IPS-18c (cell line): Measurements from ENCODE around the gene EFCC1.

Experiments
- H3K4me3 ChIP-seq: 2 replicates; pipeline ENCODE4 v1.7.0; 2013; ENCODE audit warnings: low read depth, mild to moderate bottlenecking, low read length, moderate library complexity; ENCODE audit not compliant: insufficient read depth
- H3K9me3 ChIP-seq: one replicate; pipeline ENCODE4 v1.6.1; 2013; ENCODE audit warnings: mild to moderate bottlenecking, low read length, moderate library complexity; ENCODE audit not compliant: control insufficient read depth, insufficient read depth

Gene EFCC1

DNA sequence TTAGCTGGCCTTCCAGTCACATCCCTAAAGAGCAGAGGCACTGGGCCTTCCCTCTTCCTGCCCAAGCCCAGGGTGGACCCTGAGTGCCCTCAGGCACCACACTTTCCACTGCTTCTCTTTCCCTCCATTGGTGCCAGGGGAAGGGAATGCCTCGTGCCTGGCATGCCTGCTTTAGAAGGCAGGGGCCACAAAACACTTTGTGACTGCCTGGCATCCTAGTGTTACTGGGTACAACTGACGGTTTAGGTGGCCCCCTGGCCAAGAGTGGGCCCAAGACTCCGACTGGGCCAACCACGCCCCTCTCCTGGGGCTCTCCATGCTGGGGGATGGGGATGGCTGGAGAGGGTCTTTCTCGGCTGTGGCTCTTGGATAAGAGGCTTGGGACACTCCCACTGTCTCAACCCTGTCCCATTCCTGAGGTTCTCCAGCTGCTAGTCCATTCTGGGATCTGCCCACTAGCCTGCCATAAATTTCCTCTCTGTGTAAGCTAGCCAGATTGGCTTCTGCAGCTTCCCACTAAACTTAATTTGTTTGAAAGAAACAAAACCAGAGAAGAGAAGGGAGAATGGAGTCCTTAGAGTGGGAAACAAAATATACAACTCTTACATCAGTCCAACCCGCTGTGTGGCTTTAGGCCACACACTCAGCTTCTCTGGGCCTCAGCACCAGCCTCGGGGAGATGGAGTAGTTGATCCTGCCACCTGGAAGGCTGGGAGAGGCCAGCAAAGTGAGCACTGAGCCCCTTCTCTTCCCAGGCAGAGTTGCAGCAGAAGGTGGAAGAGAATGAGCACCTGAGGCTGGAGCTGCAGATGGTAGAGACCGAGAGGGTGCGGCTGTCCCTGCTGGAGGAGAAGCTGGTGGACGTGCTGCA lies 35.4 kb downstream of the EFCC1 start:
- H3K4me3 ChIP-seq: no peak overlapping the region

DNA sequence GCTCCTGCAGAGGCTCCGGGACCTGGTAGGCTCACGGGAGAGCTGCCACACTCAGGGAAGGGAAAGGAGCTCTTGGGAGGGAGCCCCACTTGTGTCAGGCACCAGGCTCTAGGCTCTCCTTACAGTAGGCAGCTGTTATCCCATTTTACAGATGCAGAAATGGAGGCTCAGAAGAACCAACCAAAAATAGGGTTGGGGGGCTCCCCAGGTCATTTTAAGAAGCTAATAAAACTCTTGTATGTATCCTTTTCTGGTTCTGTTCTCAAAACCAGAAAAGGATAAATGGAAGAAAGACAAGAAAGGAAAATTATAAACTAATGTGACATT lies 36.0 kb downstream of the EFCC1 start:
- no peak overlapping the region for H3K4me3 ChIP-seq

More for the DNA sequence above, 35.4 kb downstream of the EFCC1 start:
- no peaks in the 10 kb centered on the region for H3K9me3 ChIP-seq

DNA sequence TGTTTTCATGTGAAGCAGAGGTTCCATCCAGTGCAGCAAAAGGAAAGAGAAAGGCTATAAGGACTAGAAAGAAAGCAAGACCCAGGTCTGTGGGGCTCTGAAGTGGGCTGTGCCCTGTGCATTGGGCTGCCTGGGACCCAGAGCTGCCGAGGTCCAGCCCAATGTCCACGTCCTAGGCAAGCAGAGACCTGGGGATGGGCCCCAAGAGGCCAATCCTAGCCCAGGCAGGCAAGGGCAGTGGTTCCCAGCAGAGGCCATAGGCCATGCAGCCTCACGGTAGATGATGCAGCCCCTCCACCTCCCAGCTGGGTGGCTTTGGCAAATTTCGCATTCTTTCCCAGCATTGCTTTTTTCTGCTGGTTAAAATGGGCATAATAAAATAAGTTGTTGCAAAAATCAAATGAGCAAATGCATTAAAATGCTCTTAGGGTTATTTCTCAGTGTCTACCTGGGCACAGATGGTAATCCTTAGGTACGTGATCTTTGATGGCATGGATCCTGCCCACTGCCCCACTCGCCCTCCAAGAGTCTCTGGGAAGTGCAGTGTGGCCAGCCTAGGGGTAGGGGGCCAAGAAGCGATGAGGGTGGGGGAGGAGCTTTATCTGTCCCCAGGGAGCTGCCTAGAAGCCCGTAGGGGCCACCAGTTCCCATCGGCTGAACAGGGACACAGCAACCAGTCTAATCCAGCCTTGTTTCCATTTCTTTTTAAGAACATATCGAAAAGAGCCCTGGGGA lies 37.2 kb downstream of the EFCC1 start:
- Histone ChIP-seq H3K4me3 (no peak overlapping the region), H3K9me3 (no peaks in the 10 kb centered on the region)

More for the DNA sequence above, 36.0 kb downstream of the EFCC1 start:
- no peaks in the 10 kb centered on the region for H3K9me3 ChIP-seq

DNA sequence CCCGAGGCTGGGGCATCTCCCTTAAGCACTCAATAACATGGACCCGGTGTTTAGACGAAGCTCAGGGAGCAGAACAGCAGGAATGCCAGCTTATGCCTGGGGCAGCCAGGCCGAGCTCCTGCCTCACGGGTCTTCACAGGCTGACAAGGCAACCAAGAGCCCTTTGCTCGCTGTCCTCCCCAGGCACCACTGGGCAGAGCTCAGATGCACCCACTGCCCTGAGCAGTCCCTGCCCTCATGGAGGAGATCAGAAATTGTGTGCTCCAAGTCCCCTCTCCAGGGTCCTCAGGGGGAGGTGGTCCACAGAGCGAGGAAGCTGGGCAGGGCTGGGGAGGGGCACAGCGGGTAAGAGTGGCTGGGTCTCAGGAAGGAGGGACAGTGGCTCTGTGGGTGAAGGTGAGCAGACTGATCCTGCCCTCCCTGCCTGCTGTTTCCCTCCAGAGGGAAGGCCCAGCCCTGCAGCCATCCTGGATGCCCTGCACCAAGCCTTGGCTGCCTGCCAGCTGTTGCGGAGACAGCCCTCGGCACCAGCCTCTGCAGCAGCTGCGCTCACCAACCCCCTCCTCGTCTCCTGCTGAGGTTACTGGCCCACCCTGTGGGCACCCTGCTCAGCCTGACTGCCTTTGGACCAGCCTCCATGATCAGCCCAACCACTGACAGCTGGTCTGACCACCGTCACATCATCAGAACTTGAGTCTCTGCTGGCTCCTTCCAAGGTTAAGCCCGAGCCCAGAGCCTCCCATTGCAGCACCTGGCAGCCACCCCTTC lies 38.4 kb downstream of the EFCC1 start:
- Histone ChIP-seq H3K4me3 (no peak overlapping the region), H3K9me3 (no peaks in the 10 kb centered on the region)

DNA sequence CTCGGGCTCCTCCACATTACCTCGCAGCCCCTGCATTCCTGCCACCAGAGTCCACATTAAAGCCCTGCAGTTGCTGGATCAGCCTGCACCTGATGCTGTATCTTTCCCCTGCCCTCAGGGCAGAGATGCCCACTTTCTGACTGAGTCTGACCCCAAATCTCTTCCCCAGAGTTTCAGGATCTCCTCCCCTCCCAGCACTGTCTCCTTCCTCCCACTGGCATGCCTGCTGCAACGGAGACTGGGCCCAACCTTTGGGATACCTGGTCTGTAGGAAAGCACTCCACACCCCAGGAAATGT lies 38.9 kb downstream of the EFCC1 start:
- H3K4me3 ChIP-seq: no peak overlapping the region
- no peaks in the 10 kb centered on the region for H3K9me3 ChIP-seq

DNA sequence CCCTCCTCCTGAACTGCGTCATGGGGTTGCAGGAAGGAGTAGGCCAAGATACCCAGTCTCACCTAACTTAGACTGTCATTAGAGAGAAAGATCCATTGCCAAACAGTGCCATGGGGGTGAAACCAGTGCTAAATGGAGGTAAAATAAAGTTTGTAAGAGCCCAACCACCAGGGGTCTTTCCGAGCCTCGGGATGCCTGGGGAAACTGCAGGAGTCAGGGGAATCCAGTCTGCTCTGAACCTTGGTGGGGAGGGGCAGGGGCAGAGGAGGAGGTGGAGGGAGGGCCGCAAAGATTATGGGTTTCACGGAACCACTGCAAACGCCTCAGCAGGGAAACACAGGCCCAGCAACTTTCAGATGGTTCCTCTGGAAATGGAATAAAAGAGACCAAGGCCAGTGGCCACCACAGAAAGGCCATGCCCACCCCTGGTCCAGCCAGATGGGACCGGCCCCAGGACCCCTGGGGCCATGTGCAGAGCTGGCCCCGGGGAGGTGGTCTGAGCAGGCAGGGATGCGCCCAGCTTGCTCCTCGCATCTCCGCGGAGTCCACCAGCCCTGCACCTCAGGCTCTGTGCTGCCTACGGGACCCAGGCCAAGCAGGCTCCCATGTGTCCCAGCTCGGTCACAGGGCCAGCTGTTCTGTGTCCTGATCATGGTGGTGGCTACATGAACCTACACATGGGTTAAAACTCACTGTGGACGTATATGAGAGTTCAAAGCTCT lies 39.6 kb downstream of the EFCC1 start:
- peaks cover 2% of the 10 kb centered on the region for H3K9me3 ChIP-seq
- H3K4me3 ChIP-seq: no peak overlapping the region

DNA sequence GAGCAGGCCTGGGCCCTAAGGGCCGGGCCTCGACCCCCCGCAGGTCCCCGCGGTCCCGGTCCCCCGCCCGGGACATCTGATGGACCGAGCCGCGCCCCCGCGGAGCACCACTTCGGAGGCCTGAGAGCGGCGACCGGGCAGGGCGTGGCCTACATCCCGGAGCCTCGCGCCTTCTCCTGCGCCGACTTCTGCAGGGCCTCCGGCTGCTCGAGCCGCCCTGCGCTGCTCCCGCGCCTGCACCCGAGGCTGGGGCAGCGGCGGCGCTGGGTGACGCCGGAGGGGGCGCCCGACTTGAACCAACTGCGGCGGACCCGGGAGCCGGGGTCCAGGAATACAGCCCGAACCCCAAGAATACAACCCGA lies 44.6 kb downstream of the EFCC1 start:
- H3K4me3 ChIP-seq: no peak overlapping the region
- peaks cover 6% of the 10 kb centered on the region for H3K9me3 ChIP-seq

DNA sequence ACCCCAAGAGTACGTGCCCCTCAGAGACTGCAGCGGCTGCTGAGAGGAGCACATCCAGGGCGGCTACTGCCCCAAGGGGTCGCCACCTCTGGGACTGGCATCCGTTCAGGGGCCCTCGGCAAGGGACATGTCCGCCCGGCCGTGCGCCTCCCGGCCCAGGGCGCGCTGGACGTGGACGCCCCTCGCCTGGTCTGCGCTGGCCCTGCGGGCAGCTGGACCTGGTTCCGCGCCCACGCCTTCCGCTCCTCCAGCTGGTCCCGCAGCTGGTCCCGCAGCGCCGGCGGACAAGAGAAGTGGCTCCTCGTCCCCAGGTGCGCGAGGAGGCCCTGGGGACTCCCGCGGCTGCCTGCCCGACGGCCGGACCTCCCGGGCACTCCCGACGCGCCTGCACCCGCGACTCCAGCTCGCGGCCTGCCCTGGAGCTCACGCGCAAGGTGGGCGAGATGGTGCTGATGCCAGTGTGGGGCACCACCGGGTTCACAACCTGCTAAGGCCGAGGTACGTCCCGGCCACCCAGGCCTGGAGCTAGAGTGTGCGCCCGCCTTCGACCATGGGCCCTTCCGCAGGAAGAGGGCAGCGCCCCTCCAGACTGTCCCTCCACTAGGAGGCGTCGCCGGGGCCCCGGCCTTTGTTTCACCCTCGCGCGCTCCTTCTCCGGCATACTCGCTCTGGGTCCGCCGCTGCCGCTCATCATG lies 45.1 kb downstream of the EFCC1 start:
- Histone ChIP-seq H3K4me3 (no peak overlapping the region; the same call in 1 of the 2 replicates), H3K9me3 (peaks cover 6% of the 10 kb centered on the region)

DNA sequence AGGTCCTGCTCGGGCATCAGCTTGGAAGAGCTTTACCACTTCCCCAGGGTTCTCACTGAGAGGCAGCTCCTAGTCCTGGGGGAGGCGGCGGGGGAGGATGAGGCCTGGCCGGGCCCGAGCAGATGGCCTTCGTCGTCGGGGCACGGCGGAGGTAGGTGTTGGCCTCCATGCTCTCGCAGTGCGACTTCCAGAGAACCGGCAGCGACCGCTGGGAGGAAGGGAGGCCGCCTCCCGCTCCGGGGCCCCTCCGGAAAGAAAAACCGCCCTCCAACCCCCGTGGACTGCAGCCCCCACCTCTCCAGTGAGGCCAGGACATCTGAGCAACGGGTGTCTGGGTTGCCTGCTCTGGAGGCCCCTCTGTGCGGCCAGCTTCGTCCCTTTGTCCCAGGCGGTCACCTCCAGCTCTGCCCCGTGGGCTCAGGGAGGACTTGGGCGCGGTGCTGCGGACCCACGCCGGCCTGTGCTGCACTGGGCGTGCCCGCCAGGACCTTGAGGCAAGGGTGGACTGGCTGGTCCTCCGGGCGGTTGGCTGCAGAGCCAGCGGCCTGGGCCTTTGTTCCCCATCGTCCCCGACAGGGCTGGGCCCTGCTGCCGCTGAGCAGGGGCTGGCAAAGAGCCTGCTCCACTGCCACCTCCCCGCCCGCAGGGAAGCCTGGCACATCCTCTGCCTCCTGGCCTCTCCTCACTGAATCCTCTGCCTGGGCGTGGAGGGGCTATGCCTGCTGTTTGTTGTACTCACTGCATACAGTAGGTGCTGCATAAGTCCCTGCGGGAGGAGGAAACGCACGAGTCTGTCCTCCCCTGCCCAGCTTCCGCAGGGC lies 45.8 kb downstream of the EFCC1 start:
- Histone ChIP-seq H3K9me3 (peaks cover 6% of the 10 kb centered on the region), H3K4me3 (no peak overlapping the region)

DNA sequence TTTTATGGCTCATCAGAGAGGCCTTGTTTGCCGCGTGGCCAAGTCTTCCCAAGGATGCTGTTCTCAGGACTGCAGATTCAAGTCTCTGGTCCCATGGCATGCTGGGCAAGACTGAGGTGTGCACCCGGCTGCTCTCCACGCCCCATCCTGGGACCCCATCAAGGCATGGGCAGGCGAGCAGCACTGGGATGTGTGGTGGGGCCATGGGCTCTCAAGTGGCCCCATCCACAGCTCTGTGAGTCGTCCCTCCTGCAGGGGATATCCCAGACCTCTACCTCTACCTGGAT lies 46.4 kb downstream of the EFCC1 start:
- Histone ChIP-seq H3K4me3 (no peak overlapping the region), H3K9me3 (peaks cover 6% of the 10 kb centered on the region)

DNA sequence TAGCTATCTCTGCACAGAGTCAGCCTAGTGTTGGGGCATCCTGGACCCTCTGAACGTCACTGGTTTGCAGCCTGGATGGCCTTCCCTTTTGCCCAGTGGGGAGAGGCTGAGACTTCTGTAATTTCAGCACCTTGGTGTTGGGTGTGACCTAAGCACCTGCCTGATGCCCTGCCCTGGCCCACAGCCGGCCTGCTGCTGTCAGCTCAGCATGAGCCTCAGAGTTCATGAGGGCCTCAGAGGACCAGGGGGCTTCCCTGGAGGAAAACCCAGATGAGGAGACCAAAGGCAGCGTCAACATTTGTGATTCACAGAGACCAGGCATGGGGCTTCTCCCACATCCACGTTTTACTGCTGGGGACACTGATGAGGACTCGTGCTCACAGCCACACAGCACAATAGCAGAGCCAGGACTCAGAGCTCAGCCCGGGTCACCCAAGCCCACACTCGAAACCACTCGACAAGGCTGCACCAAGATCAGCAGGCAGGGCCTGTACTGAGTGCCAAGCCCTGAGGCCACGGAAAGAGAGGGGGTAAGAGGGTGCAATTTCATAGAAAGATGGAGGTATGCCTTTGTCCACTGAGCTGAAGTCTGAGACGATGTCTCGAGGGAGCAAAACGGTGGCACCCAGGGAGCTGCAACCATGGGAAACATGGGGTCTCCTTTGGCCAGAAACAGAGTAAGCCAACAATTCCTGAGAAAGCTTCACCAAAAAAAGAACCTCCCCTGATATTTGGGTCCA lies 49.6 kb downstream of the EFCC1 start:
- Histone ChIP-seq H3K9me3 (peaks cover 4% of the 10 kb centered on the region), H3K4me3 (no peak overlapping the region)

DNA sequence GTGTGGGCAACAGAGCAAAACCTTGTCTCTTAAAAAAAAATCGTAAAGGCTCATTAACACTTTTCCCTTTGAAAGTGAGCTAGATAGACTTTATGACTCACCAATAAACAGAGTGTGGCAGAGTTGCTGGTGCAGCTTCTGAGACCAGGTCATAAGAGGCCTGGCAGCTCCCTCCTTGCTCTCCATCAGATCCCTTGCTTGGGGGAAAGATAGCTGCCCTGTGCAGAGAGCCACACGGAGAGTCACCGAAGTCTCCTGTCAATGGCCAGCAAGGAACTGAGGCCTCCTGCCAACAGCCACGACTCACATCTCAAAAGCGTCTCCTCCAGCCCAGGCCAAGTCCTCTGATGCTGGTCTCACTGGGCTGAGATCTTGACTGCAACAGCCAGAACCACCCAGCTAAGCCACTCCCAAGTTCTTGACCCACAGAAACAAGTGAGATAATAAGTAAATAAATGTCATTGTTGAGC lies 50.8 kb downstream of the EFCC1 start:
- Histone ChIP-seq H3K4me3 (no peak overlapping the region), H3K9me3 (no peaks in the 10 kb centered on the region)

DNA sequence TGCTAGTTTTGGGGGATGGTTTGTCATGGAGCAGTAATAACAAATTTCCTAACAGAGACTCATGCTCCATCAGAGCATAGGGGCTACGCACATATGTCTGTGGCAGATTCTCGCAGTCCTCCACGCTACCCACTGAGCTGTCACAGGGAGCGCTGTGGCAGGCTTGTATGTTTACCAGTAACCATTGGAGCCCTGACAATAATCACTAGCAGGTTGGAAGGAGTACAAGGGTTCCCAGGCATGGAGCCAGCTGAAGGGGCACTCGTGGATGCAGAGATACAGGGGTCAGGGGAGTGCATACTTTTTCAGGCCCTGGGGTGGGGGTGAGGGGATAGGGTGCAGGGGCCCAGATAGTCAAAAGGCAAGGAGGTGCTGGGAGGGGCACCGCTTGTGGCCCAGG lies 51.6 kb downstream of the EFCC1 start:
- no peaks in the 10 kb centered on the region for H3K9me3 ChIP-seq
- H3K4me3 ChIP-seq: no peak overlapping the region

DNA sequence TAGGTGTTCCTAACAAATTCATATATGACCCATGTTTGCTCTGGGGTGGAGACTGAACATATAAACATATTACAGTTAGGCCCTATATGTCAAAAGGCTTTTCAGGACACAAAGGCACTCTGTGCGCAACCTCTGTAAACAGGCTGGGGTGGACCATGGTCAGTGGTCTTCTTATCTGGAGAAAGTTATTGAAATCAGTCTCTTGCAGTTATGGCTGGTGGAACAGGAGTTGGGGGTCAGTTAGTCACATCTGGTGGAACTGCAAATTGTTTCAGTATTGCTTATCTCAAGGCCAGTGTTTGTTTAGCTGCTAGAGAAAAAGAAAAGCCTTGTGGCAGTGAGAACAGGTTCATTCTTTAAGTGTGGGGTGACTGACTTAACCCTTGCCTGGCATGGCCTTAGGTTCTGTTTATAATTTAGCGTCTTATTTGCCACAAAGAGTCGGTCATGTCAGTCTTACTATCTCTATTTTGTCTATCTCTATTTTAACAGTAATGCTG lies 53.6 kb downstream of the EFCC1 start:
- no peak overlapping the region for H3K4me3 ChIP-seq

DNA sequence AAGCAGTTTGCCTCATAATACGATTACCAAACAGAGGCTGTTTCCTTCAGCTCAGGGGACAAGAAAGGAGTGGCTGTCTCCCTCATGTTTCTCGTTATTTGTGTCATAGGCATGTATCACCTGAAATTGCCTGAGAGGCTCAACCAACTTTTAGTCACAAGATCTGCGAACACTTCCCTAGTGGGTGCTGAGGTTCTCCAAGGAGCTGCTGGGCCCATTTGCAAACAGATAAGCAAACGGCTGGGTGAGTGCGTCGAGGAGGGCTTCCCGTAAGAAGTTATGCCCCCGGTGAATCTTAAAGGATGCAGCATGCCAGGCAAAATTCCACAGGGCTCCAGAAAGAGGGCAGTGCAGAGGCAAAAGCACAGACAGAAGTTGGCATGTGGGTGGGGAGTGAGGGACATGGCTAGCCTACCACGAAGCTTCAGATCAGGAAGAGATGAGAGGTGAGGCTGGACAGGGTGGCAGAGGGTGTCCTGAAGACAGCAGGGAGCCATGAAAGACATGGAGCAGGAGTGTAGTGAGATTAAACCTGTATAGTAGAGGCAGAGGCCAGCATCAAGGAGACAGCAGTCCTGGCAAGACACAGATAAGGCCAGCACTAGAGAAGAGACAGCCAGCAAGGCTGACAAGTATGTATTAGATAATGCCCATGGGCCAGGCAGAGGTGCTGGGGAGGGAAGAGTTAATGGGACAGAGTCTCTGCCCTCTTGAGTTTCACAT lies 55.5 kb downstream of the EFCC1 start:
- Histone ChIP-seq H3K9me3 (no peaks in the 10 kb centered on the region), H3K4me3 (no peak overlapping the region)

More for the DNA sequence above, 53.6 kb downstream of the EFCC1 start:
- H3K9me3 ChIP-seq: no peaks in the 10 kb centered on the region
